Heart right ventricle (tissue), 16 donors: ENCODE results near the gene POLA2. TPM values are rescaled to one million over a fixed set of nuclear protein-coding genes. Genes with fewer than 3 reads are reported as not detected.

ENCODE experiments used
- ATAC-seq, 8 donors: fragments of 200-7000 bp; cut with Tn5 transposase; one replicate each; pipeline ENCODE4 v1.9.1; 2020; ENCODE audit warnings: mild to moderate bottlenecking in 8 of 8, moderate library complexity in 8 of 8, moderate number of reproducible peaks in 1 of 8
- DNase-seq, 2 donors: peaks; one replicate each; pipeline ENCODE4 v3.0.0-alpha.2; 2020
- H3K27ac ChIP-seq, 10 donors: fragments of 200-600 bp; sonication (generic) in 2 of 10; one replicate each; pipeline versions ENCODE4 v1.5.0 to v1.8.0; 2020 to 2022; ENCODE audit warnings: mild to moderate bottlenecking in 3 of 10
- H3K27me3 ChIP-seq, 7 donors: fragments of 200-600 bp; one replicate each; pipeline ENCODE4 v1.8.0; 2021 to 2022; ENCODE audit warnings: mild to moderate bottlenecking in 2 of 7
- H3K36me3 ChIP-seq, 9 donors: fragments of 200-600 bp; sonication (generic) in 1 of 9; one replicate each; pipeline versions ENCODE4 v1.5.0 to v1.8.0; 2020 to 2022; ENCODE audit warnings: mild to moderate bottlenecking in 2 of 9
- H3K4me1 ChIP-seq, 9 donors: fragments of 200-600 bp; sonication (generic) in 1 of 9; one replicate each; pipeline versions ENCODE4 v1.5.0 to v1.8.0; 2020 to 2022; ENCODE audit warnings: mild to moderate bottlenecking in 4 of 9
- H3K4me3 ChIP-seq, 10 donors: fragments of 200-600 bp; sonication (generic) in 2 of 10; one replicate each; pipeline versions ENCODE4 v1.5.0 to v1.8.0; 2020 to 2022; ENCODE audit warnings: mild to moderate bottlenecking in 7 of 10, moderate library complexity in 2 of 10
- H3K9me3 ChIP-seq, 11 donors: fragments of 200-600 bp in 10 of 11; sonication (generic) in 2 of 11; one replicate each; pipeline versions ENCODE4 v1.5.0 to v1.8.0; 2013 to 2022; ENCODE audit warnings: mild to moderate bottlenecking in 2 of 11, control low read depth in 1 of 11, moderate library complexity in 1 of 11
- CTCF ChIP-seq, 9 donors: fragments of 200-600 bp; sonication (generic) in 2 of 9; IDR thresholded peaks; one replicate each; pipeline versions ENCODE4 v1.5.0 to v1.8.0; 2021 to 2022; ENCODE audit warnings: antibody characterized with exemption in 9 of 9, mild to moderate bottlenecking in 5 of 9, moderate library complexity in 1 of 9
- WGBS, 2 donors: extraction: QIAGEN DNeasy Blood & Tissue Kit; methylation state at CpG; one replicate each; pipeline ENCODE4 v1.1.7; 2013; ENCODE audit warnings: inconsistent platforms in 1 of 2; 5-methylcytosine and 5-hydroxymethylcytosine counted together
- intact Hi-C, 10 donors: fragments of 100-400 bp; cut with DNase I; formaldehyde crosslinking; loops; one replicate each; pipeline versions ENCODE4 v1.11.1 to v1.14.2; 2022
- polyA plus RNA-seq, 2 donors: library from polyadenylated mRNA; stranded (reverse); fragments of 200-250 nt; gene quantifications; one replicate each; pipeline ENCODE4 v1.2.3, GENCODE V29; 2013
- total RNA-seq, 10 donors: library from RNA; stranded (reverse); fragmentation: NEBNext Ultra II Directional in 3 of 10; extraction: Animal tissue kit (Norgen Biotek cat#: 25700) in 3 of 10; gene quantifications; one replicate each; pipeline versions ENCODE4 v1.2.1 to v1.2.4, GENCODE V29; 2021 to 2023
- donor health status: Arrhythmogenic right ventricular cardiomyopathy.
- donor health status: ischemic (EF 13 %, LVEDD 7.1; RV severe dilation, severe dysfunction).
- donor health status: healthy with polysubstance abuse.
- donor health status: DM: no; HTN: yes; CAD: no.
- donor health status: DM: no; HTN: no; CAD: no.
- donor health status: ischemic (EF 25% LVEDD 6.9; RV normal size, moderate dysfunction).
- donor health status: ischemic (EF 25% LVEDD 5.7; RV mildly dilated, moderate dysfunction).
- donor health status: healthy.
- donor health status: DM: yes; HTN: yes; CAD: no.
- donor health status: Ischemic cardiomyopathy.
- donor health status: ischemic (EF 35%, LVEDD 5.7; RV mildly dilated, moderate dysfunction).
- donor health status: nonischemic (EF 11% LVEDD 7.7; RV severe dilation, severe dysfunction).
- donor health status: DM: yes; HTN: yes; CAD: no.
- donor health status: PGD.
- donor health status: ischemic (EF 29% LVEDD 5.4; RV normal size, mild dysfunction).
- donor health status: nonischemic (EF 23%, LVEDD 6.1; RV moderate dilation, normal function).

POLA2 gene
- total and polyA plus RNA-seq, 12 donors = 2.3 to 9.4 (median 4.0) TPM

GRCh38 chr11:65287601-65288000 is 25.8 kb downstream of the POLA2 start:
- no peaks in the 10 kb centered on the region for H3K9me3 ChIP-seq

GRCh38 chr11:65288706-65289536 is 27.2 kb downstream of the POLA2 start:
- WGBS, 2 donors = 61 to 71% methylated on average over 6 of the region's 6 CpGs
- peaks cover 0 to 56% (median 0%) of the 10 kb centered on the region in 9 donors for H3K36me3 ChIP-seq
- TF ChIP-seq CTCF (IDR thresholded peaks at IDR 0.05) = no peak
- H3K4me3 ChIP-seq = no peak overlapping the region
- ATAC-seq (no peak), DNase-seq (peak in 1 of 2 donors; percentile 77)
- no peaks in the 10 kb centered on the region for H3K9me3 ChIP-seq
- intact Hi-C loops = loop anchor here in 1 of 10 donors (10.0 kb wide), 1 partner anchor 226 kb away; no protein-coding TSS in a partner anchor
- H3K27ac ChIP-seq = peak overlapping the region in 8 of 10 donors; percentile 76 to 95 (median 87)
- peaks cover 20 to 56% (median 48%) of the 10 kb centered on the region in 9 donors for H3K4me1 ChIP-seq
- no peaks in the 10 kb centered on the region for H3K27me3 ChIP-seq

More at GRCh38 chr11:65287601-65288000, 25.8 kb downstream of the POLA2 start:
- H3K27me3 ChIP-seq = no peaks in the 10 kb centered on the region
- peaks cover 0 to 65% (median 4%) of the 10 kb centered on the region in 9 donors for H3K36me3 ChIP-seq
- DNase-seq (no peak), ATAC-seq (no peak)
- H3K4me1 ChIP-seq = peaks cover 17 to 43% (median 35%) of the 10 kb centered on the region in 9 donors
- WGBS, 2 donors = 87 to 97% methylated on average over 2 of the region's 2 CpGs
- intact Hi-C loops = loop anchor here in 1 of 10 donors (10.0 kb wide), 1 partner anchor 227 kb away; no protein-coding TSS in a partner anchor
- TF ChIP-seq CTCF (IDR thresholded peaks at IDR 0.05) = no peak
- H3K4me3 ChIP-seq = no peak overlapping the region
- H3K27ac ChIP-seq = peak overlapping the region in 1 of 10 donors; percentile 2

- intact Hi-C loops = no loop called here
- 21 to 26% methylated on average over 8 of the region's 8 CpGs for WGBS, 2 donors
- Histone ChIP-seq H3K4me3 (peak overlapping the region in 3 of 10 donors; percentile 9 to 30 (median 22)), H3K27me3 (no peaks in the 10 kb centered on the region), H3K9me3 (no peaks in the 10 kb centered on the region), H3K4me1 (peaks cover 26 to 69% (median 57%) of the 10 kb centered on the region in 9 donors), H3K27ac (peak overlapping the region; percentile 75 to 95 (median 85)), H3K36me3 (peaks cover 0 to 59% (median 3%) of the 10 kb centered on the region in 9 donors)
- no peak for TF ChIP-seq CTCF (IDR thresholded peaks at IDR 0.05)
- ATAC-seq (peak; percentile 89 to 94 (median 92)), DNase-seq (peak; percentile 86 to 95)
Measured at GRCh38 chr11:65290448-65291165, 28.8 kb downstream of the POLA2 start.

- DNase-seq (no peak), ATAC-seq (peak in 7 of 8 donors; percentile 14 to 36 (median 22))
- Histone ChIP-seq H3K4me3 (peak overlapping the region in 1 of 10 donors; percentile 25), H3K9me3 (no peaks in the 10 kb centered on the region), H3K4me1 (peaks cover 26 to 79% (median 57%) of the 10 kb centered on the region in 9 donors), H3K27me3 (no peaks in the 10 kb centered on the region), H3K36me3 (peaks cover 0 to 64% (median 3%) of the 10 kb centered on the region in 9 donors), H3K27ac (peak overlapping the region; percentile 72 to 95 (median 85))
- WGBS, 2 donors = 42 to 51% methylated on average over 5 of the region's 5 CpGs
- intact Hi-C loops = no loop called here
- no peak for TF ChIP-seq CTCF (IDR thresholded peaks at IDR 0.05)
Measured at GRCh38 chr11:65291613-65292012, 29.9 kb downstream of the POLA2 start.
